Activated CD4-positive, alpha-beta T cell treated with anti-CD3 and anti-CD28 coated beads, Interleukin-2, amount 50 U/mL, for 48 hours (primary cell): ENCODE results near the gene USF1.
"Not testable (repeated sequence)": the region's sequence is repeated elsewhere in the genome, so short reads cannot be mapped to it uniquely, and the experiment has no call there.

ENCODE experiments used
- DNase-seq, 2 experiments: peaks; one replicate each; pipeline ENCODE4 v3.0.0-alpha.2; 2020

The USF1 gene

GRCh38 chr1:161018631-161018930 lies 27.2 kb downstream of the USF1 start:
- no peak for DNase-seq

- no peak for DNase-seq
Observed at GRCh38 chr1:161017756-161018630, 27.8 kb downstream of the USF1 start.

- not testable (repeated sequence) for DNase-seq
Observed at GRCh38 chr1:161017181-161017580, 28.6 kb downstream of the USF1 start.

GRCh38 chr1:161016683-161017082 lies 29.1 kb downstream of the USF1 start:
- DNase-seq, result not testable (repeated sequence)

- peak; percentile 71 to 78 for DNase-seq
Observed at GRCh38 chr1:161013488-161014230, 32.1 kb downstream of the USF1 start.

GRCh38 chr1:161013131-161013487 lies 32.7 kb downstream of the USF1 start:
- DNase-seq, result no peak

- no peak for DNase-seq
Observed at GRCh38 chr1:161012420-161012819, 33.4 kb downstream of the USF1 start.

- no peak for DNase-seq
Observed at GRCh38 chr1:161009602-161010211, 36.1 kb downstream of the USF1 start.

GRCh38 chr1:161008869-161009510 lies 36.8 kb downstream of the USF1 start:
- DNase-seq, result no peak

GRCh38 chr1:161007369-161007768 lies 38.4 kb downstream of the USF1 start:
- no peak for DNase-seq

GRCh38 chr1:161006563-161006962 lies 39.2 kb downstream of the USF1 start:
- DNase-seq, result no peak

- DNase-seq, result no peak
Observed at GRCh38 chr1:161001525-161001924, 44.3 kb downstream of the USF1 start.

- DNase-seq, result no peak
Observed at GRCh38 chr1:161000736-161001480, 44.9 kb downstream of the USF1 start.

- DNase-seq, result no peak
Observed at GRCh38 chr1:160999376-160999775, 46.4 kb downstream of the USF1 start.

GRCh38 chr1:160997323-160998038 lies 48.3 kb downstream of the USF1 start:
- peak; percentile 43 to 63 for DNase-seq

- no peak for DNase-seq
Observed at GRCh38 chr1:160996178-160996577, 49.6 kb downstream of the USF1 start.

GRCh38 chr1:160993544-160994193 lies 52.1 kb downstream of the USF1 start:
- DNase-seq, result no peak

- DNase-seq, result not testable (repeated sequence)
Observed at GRCh38 chr1:160992036-160992435, 53.7 kb downstream of the USF1 start.
